Left ventricle myocardium inferior (tissue), 1 donor: ENCODE measurements around the gene PTGER2. TPM values are rescaled to one million over a fixed set of nuclear protein-coding genes. Genes with fewer than 3 reads are reported as not detected.

Experiments used
- DNase-seq: peaks from one replicate; pipeline ENCODE4 v3.0.0-alpha.2; 2020
- H3K27ac ChIP-seq: fragments of 200-600 bp; replicated peaks from 2 replicates; pipeline ENCODE4 v1.8.0; 2021
- H3K27me3 ChIP-seq: fragments of 200-600 bp; 2 replicates; pipeline ENCODE4 v1.8.0; 2021; ENCODE audit warnings: low read depth
- H3K36me3 ChIP-seq: fragments of 200-600 bp; 2 replicates; pipeline ENCODE4 v1.8.0; 2021
- H3K4me1 ChIP-seq: fragments of 200-600 bp; 2 replicates; pipeline ENCODE4 v1.8.0; 2021
- H3K4me3 ChIP-seq: fragments of 200-600 bp; 2 replicates; pipeline ENCODE4 v1.8.0; 2021; ENCODE audit warnings: mild to moderate bottlenecking, moderate library complexity
- H3K9me3 ChIP-seq: fragments of 200-600 bp; replicated peaks from 2 replicates; pipeline ENCODE4 v1.8.0; 2021
- CTCF ChIP-seq: fragments of 200-600 bp; IDR thresholded peaks from 2 replicates; pipeline ENCODE4 v1.8.0; 2021; ENCODE audit warnings: antibody characterized with exemption, mild to moderate bottlenecking, borderline replicate concordance
- intact Hi-C: fragments of 100-400 bp; cut with micrococcal nuclease; formaldehyde crosslinking; loops from one replicate; pipeline ENCODE4 v1.11.0; 2022
- total RNA-seq: library from RNA; stranded (reverse); fragmentation: NEBNext Ultra II Directional; extraction: Animal tissue kit (Norgen Biotek cat#: 25700); gene quantifications from one replicate; pipeline ENCODE4 v1.2.1, GENCODE V29; 2021
- donor health status: DM: no; HTN: yes; CAD: no; lungs with severe emphysema.

The PTGER2 gene
- total RNA-seq, 1 donor from 2014 or later = 0.60 TPM

GRCh38 chr14:52339262-52339661, 25.1 kb downstream of the PTGER2 start:
- intact Hi-C loops = no loop called here
- H3K9me3 ChIP-seq = no peaks in the 10 kb centered on the region
- no peaks in the 10 kb centered on the region for H3K36me3 ChIP-seq
- H3K4me1 ChIP-seq = peaks cover 7% of the 10 kb centered on the region
- DNase-seq = no peak
- no peak overlapping the region for H3K27ac ChIP-seq
- no peak overlapping the region for H3K4me3 ChIP-seq
- TF ChIP-seq CTCF = no peak
- peaks cover 8% of the 10 kb centered on the region for H3K27me3 ChIP-seq

- intact Hi-C loops = no loop called here
- H3K36me3 ChIP-seq = no peaks in the 10 kb centered on the region
- H3K27ac ChIP-seq = no peak overlapping the region
- H3K4me3 ChIP-seq = no peak overlapping the region
- H3K4me1 ChIP-seq = peaks cover 5% of the 10 kb centered on the region
- no peak for DNase-seq
- H3K9me3 ChIP-seq = no peaks in the 10 kb centered on the region
- H3K27me3 ChIP-seq = peaks cover 8% of the 10 kb centered on the region
- TF ChIP-seq CTCF = no peak
Observed at GRCh38 chr14:52342849-52343596, 28.9 kb downstream of the PTGER2 start.

DNA sequence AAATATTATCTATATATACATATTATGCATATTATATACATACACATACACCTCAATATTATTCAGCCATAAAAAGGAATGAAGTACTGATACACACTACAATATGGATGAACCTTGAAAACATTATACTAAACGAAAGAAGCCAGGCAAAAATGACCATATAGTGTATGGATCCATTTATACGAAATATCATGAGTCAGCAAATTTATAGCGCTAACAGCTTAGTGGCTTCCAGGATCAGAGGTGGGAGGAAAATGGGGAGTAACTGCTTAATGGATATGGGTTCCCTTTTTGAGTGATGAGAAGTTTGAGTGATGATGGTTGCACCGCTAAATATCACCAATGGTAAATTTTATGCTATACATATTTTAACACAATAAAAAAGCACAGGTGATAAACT, 32.7 kb downstream of the PTGER2 start:
- H3K9me3 ChIP-seq = no peaks in the 10 kb centered on the region
- H3K4me3 ChIP-seq = no peak overlapping the region
- H3K4me1 ChIP-seq = peaks cover 12% of the 10 kb centered on the region
- H3K27me3 ChIP-seq = peaks cover 8% of the 10 kb centered on the region
- TF ChIP-seq CTCF = no peak
- intact Hi-C loops = no loop called here
- no peaks in the 10 kb centered on the region for H3K36me3 ChIP-seq
- no peak for DNase-seq
- H3K27ac ChIP-seq = no peak overlapping the region

DNA sequence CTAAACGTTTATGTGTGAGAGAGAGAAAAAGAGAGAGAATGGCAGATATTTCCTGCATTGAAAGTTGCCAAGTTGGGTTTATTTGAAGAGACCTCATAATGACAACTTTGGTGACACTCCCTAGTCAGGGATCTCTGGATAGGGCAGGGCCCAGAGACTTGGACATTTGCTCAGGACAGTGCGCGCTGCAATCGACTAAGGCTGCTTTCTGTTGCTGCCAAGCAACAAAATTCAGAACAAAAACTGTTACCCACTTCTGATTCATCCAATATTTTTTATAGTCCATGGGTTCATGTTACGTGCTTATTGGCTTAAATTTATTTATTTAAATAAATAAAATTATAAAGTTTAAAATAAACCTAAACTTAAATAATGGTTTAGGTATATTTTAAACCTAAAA, 34.2 kb downstream of the PTGER2 start:
- DNase-seq = no peak
- no peaks in the 10 kb centered on the region for H3K36me3 ChIP-seq
- no peak for TF ChIP-seq CTCF
- H3K9me3 ChIP-seq = no peaks in the 10 kb centered on the region
- H3K4me3 ChIP-seq = no peak overlapping the region
- H3K27ac ChIP-seq = no peak overlapping the region
- peaks cover 17% of the 10 kb centered on the region for H3K4me1 ChIP-seq
- H3K27me3 ChIP-seq = peaks cover 8% of the 10 kb centered on the region
- intact Hi-C loops = no loop called here

- Histone ChIP-seq H3K4me3 (no peak overlapping the region), H3K36me3 (no peaks in the 10 kb centered on the region), H3K27me3 (peaks cover 8% of the 10 kb centered on the region), H3K9me3 (no peaks in the 10 kb centered on the region), H3K27ac (no peak overlapping the region), H3K4me1 (peaks cover 17% of the 10 kb centered on the region)
- TF ChIP-seq CTCF = no peak
- intact Hi-C loops = no loop called here
- no peak for DNase-seq
Observed at GRCh38 chr14:52348776-52349175, 34.7 kb downstream of the PTGER2 start.
